Upper lobe of left lung (tissue), 6 donors: ENCODE data around the gene SAFB. TPM values are rescaled to one million over a fixed set of nuclear protein-coding genes. Genes with fewer than 3 reads are reported as not detected.

Experiments
- ATAC-seq, 2 donors: fragments of 200-7000 bp; cut with Tn5 transposase; one replicate each; pipeline ENCODE4 v1.9.1; 2022; ENCODE audit warnings: mild to moderate bottlenecking in 2 of 2, moderate library complexity in 2 of 2; ENCODE audit not compliant: low FRiP score in 2 of 2
- DNase-seq, 2 donors: peaks; one replicate each; pipeline ENCODE4 v3.0.0-alpha.2; 2019 to 2020
- H3K27ac ChIP-seq, 4 donors: fragments of 200-600 bp; sonication (generic); one replicate each; pipeline ENCODE4 v1.5.1; 2016 to 2019
- H3K27me3 ChIP-seq, 4 donors: fragments of 200-600 bp; sonication (generic); one replicate each; pipeline ENCODE4 v1.5.1; 2017 to 2019
- H3K36me3 ChIP-seq, 4 donors: fragments of 200-600 bp; sonication (generic); one replicate each; pipeline ENCODE4 v1.5.1; 2016 to 2019
- H3K4me1 ChIP-seq, 4 donors: fragments of 200-600 bp; sonication (generic); one replicate each; pipeline ENCODE4 v1.5.1; 2018 to 2019
- H3K4me3 ChIP-seq, 4 donors: fragments of 200-600 bp; sonication (generic); one replicate each; pipeline ENCODE4 v1.5.1; 2017 to 2019; ENCODE audit warnings: mild to moderate bottlenecking in 2 of 4, moderate library complexity in 1 of 4
- H3K9me3 ChIP-seq, 4 donors: fragments of 200-600 bp; sonication (generic); one replicate each; pipeline ENCODE4 v1.5.1; 2018 to 2019
- CTCF ChIP-seq, 6 experiments: fragments of 450-650 bp in 4 of 6; fragments of 200-600 bp in 2 of 6; sonication (generic) in 2 of 6; IDR thresholded peaks; one replicate each; pipeline ENCODE4 v1.5.1; 2016 to 2019; ENCODE audit warnings: antibody characterized with exemption in 6 of 6
- EP300 ChIP-seq, 4 donors: sonication (generic); formaldehyde crosslinking; IDR thresholded peaks; one replicate each; pipeline ENCODE4 v1.5.1; 2017; ENCODE audit warnings: antibody characterized with exemption in 4 of 4, control low read depth in 2 of 4
- POLR2A ChIP-seq, 4 donors: fragments of 450-650 bp; IDR thresholded peaks; one replicate each; pipeline ENCODE4 v1.5.1; 2016 to 2017; ENCODE audit warnings: antibody characterized with exemption in 4 of 4, mild to moderate bottlenecking in 2 of 4
- POLR2AphosphoS5 ChIP-seq, 2 donors: sonication (generic); formaldehyde crosslinking; IDR thresholded peaks; one replicate each; pipeline ENCODE4 v1.5.1; 2017; ENCODE audit warnings: antibody characterized with exemption in 2 of 2
- WGBS, 2 donors: methylation state at CpG; one replicate each; pipeline ENCODE4 v1.1.5; 2017 to 2018; 5-methylcytosine and 5-hydroxymethylcytosine counted together
- total RNA-seq, 6 donors: library from RNA; depleted of rRNA in 4 of 6; stranded (reverse); fragments of >200 nt in 4 of 6; gene quantifications; one replicate each; pipeline versions ENCODE4 v1.1.0 to v1.2.1, GENCODE V29; 2016 to 2021
- donor health status: DM: no; HTN: no; CAD: no; lungs with moderate emphysema.
- donor health status: DM: no; HTN: yes; CAD: no; lungs with severe emphysema.

SAFB gene
- total RNA-seq, 6 donors from 2014 or later: 66.4 to 524 (median 113) TPM

GRCh38 chr19:5612891-5613865, 9.7 kb upstream of the SAFB start:
- H3K27ac ChIP-seq: no peak overlapping the region
- peaks cover 65 to 92% (median 84%) of the 10 kb centered on the region in 4 donors for H3K36me3 ChIP-seq

DNA sequence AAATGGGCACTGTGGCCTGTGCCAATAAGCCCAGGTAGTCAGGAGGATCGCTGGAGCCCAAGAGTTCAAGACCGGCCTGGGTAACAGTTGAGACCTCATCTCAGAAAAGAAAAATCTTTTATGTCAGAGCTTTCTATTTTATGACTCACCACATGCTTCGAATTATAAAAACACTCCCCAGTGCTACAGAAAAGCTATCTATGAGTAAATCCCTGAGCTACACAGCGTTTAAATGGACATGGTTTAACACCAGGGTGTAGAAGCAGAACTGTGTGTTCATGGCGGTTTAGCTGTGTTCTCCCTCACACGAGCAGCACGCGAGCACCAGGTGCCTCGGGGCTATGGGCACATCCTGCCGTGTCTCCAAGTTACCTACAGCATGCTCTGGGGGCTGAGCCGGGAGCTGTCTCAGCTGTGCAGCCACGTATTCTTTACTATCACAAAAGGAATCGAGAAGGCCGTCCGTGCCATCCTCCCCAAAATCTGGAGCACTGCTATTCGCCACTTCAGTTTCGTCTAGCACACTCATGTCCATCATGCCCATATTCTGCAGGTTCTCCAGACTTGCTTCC, 7.0 kb upstream of the SAFB start:
- 92 to 96% methylated on average over 17 of the region's 17 CpGs for WGBS, 2 donors
- ATAC-seq: no peak

More at GRCh38 chr19:5612891-5613865, 9.7 kb upstream of the SAFB start:
- Histone ChIP-seq H3K4me3 (no peak overlapping the region), H3K4me1 (peaks cover 0 to 2% (median under 1%) of the 10 kb centered on the region in 4 donors), H3K9me3 (no peaks in the 10 kb centered on the region), H3K27me3 (no peaks in the 10 kb centered on the region)
- no peak for DNase-seq
- ATAC-seq: no peak
- 90 to 92% methylated on average over 15 of the region's 15 CpGs for WGBS, 2 donors
- TF ChIP-seq CTCF (IDR thresholded peaks at IDR 0.05) (no peak), EP300 (IDR thresholded peaks at IDR 0.05) (no peak), POLR2AphosphoS5 (IDR thresholded peaks at IDR 0.05) (no peak), POLR2A (IDR thresholded peaks at IDR 0.05) (no peak)

GRCh38 chr19:5617080-5617479, 5.8 kb upstream of the SAFB start:
- peaks cover 28 to 36% (median 33%) of the 10 kb centered on the region in 4 donors for H3K4me1 ChIP-seq
- TF ChIP-seq CTCF (IDR thresholded peaks at IDR 0.05) (no peak), POLR2A (IDR thresholded peaks at IDR 0.05) (no peak), EP300 (IDR thresholded peaks at IDR 0.05) (no peak), POLR2AphosphoS5 (IDR thresholded peaks at IDR 0.05) (no peak)
- no peak overlapping the region for H3K4me3 ChIP-seq
- ATAC-seq (no peak), DNase-seq (no peak)
- H3K36me3 ChIP-seq: peaks cover 46 to 86% (median 65%) of the 10 kb centered on the region in 4 donors
- no peak overlapping the region for H3K27ac ChIP-seq
- H3K27me3 ChIP-seq: no peaks in the 10 kb centered on the region
- WGBS, 2 donors: 81 to 86% methylated on average over 1 of the region's 1 CpG
- H3K9me3 ChIP-seq: no peaks in the 10 kb centered on the region

More for the DNA sequence above, 7.0 kb upstream of the SAFB start:
- Histone ChIP-seq H3K4me3 (no peak overlapping the region), H3K36me3 (peaks cover 51 to 87% (median 69%) of the 10 kb centered on the region in 4 donors), H3K4me1 (peaks cover 20 to 27% (median 24%) of the 10 kb centered on the region in 4 donors), H3K9me3 (no peaks in the 10 kb centered on the region), H3K27me3 (no peaks in the 10 kb centered on the region), H3K27ac (no peak overlapping the region)
- no peak for DNase-seq
- TF ChIP-seq CTCF (IDR thresholded peaks at IDR 0.05): no peak
- no peak for TF ChIP-seq POLR2A (IDR thresholded peaks at IDR 0.05)
- no peak for TF ChIP-seq POLR2AphosphoS5 (IDR thresholded peaks at IDR 0.05)
- TF ChIP-seq EP300 (IDR thresholded peaks at IDR 0.05): no peak

GRCh38 chr19:5618591-5618990, 4.3 kb upstream of the SAFB start:
- H3K4me1 ChIP-seq: peaks cover 28 to 36% (median 33%) of the 10 kb centered on the region in 4 donors

More at GRCh38 chr19:5618591-5618990, 4.3 kb upstream of the SAFB start:
- H3K9me3 ChIP-seq: no peaks in the 10 kb centered on the region
- H3K4me3 ChIP-seq: no peak overlapping the region
- WGBS, 2 donors: 91 to 92% methylated on average over 9 of the region's 9 CpGs
- H3K36me3 ChIP-seq: peaks cover 32 to 71% (median 50%) of the 10 kb centered on the region in 4 donors
- ATAC-seq (no peak), DNase-seq (no peak)
- no peak for TF ChIP-seq POLR2AphosphoS5 (IDR thresholded peaks at IDR 0.05)
- no peak for TF ChIP-seq POLR2A (IDR thresholded peaks at IDR 0.05)
- TF ChIP-seq CTCF (IDR thresholded peaks at IDR 0.05): no peak
- H3K27me3 ChIP-seq: no peaks in the 10 kb centered on the region
- H3K27ac ChIP-seq: no peak overlapping the region
